CD4-positive, alpha-beta T cell treated with Interleukin-17A for 1 hour (primary cell): ENCODE data around the gene RNF123.
"Not testable (repeated sequence)": the region's sequence is repeated elsewhere in the genome, so short reads cannot be mapped to it uniquely, and the experiment has no call there.

ENCODE experiments used
- DNase-seq: peaks from one replicate; pipeline ENCODE4 v3.0.0-alpha.2; 2020

Gene RNF123

DNA sequence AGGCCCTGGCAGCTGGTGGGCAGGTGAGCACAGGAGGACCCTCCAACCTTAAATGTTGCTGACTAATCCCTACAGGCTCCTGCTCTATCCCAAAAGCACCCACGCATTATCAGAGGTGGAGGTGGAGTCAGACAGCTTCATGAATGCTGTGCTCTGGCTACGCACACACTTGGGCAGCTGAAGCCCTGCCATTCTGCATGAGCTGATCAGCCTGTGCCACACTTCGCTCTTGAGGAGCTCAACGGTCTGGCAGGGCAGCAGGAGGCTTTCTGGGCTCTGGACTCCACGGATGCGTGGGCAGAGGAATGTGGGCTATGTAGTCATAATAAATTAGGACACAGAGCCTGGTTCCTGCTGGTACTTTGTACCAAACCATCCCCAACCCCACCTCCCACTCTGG lies 6.2 kb upstream of the RNF123 start:
- no peak for DNase-seq

DNA sequence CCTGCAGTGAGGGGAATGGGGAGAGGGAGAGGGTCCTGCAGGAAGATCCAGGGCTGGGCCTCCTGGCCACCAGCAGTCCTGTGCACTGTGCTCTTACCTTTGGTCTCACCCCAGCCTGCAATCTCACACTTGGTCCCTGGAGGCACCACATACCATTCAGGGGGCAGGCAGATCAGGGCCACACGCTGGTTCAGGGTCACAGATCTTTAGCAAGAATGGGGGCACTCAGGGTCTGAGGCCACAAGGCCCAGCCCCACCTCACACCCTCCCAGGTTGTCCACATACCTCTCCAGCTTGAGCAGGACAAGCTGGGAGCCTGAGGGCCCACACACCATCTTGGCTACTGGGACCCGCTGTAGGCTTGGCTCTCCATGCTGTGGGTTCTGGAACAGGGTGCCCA lies 4.9 kb upstream of the RNF123 start:
- DNase-seq, result not testable (repeated sequence)

DNA sequence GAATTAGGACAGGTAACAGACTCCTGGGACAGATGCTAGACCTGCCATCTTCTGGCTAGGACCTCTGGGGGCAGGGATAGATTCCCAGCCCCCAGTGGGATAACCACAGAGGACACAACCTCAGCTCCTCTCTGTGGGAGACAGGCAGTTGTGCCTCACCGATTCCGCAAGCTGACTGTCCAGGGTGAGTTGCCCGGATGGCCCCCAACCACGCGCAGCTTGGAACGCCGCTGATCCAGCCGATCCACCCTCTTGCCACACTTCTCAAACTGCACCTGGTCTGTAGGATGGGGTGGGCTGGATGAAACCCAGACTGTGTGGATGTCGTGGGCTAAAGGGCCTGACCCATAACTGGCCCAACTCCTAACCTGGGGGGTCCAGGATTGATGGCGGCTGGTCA lies 4.3 kb upstream of the RNF123 start:
- not testable (repeated sequence) for DNase-seq

DNA sequence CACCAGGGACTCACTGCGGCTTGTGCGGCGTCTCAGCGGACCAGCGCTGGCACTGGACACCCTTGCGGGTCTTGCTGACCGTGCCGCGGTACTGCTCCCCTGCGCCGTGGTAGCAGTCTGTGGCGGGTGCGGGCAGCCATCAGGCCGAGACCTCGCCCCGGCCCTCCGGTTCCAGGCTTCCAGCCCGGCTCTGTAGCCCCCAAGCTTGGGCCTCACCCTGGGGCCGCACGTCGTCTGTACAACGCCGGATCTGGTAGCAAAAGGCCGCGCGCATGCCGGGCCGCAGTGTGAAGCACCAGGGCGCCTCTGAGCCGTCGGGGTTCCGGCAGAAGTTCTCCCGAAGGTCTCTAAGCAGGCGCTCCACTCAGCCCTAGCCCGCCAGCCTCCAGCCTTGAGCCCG lies 3.5 kb upstream of the RNF123 start:
- not testable (repeated sequence) for DNase-seq

DNA sequence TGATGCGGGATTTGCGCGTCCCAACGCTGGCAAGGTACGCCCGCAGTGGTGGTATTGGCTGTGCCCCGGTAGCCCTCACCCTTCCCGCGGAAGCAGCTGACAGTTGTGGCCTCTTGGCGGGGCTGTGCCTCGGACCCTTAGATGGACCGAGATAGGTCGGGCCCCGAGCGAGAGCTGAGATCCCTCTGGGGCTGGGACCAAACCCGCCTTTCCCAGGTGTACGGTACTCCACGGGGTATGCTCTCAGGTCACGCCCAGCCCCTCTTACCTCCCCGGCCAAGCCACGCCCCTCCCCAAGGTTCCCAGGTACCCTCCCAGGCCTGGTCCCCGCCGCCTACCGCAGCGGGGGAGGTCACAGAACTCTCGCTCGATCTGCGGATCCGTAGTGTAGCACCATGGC lies 3.0 kb upstream of the RNF123 start:
- DNase-seq, result peak; percentile 44

DNA sequence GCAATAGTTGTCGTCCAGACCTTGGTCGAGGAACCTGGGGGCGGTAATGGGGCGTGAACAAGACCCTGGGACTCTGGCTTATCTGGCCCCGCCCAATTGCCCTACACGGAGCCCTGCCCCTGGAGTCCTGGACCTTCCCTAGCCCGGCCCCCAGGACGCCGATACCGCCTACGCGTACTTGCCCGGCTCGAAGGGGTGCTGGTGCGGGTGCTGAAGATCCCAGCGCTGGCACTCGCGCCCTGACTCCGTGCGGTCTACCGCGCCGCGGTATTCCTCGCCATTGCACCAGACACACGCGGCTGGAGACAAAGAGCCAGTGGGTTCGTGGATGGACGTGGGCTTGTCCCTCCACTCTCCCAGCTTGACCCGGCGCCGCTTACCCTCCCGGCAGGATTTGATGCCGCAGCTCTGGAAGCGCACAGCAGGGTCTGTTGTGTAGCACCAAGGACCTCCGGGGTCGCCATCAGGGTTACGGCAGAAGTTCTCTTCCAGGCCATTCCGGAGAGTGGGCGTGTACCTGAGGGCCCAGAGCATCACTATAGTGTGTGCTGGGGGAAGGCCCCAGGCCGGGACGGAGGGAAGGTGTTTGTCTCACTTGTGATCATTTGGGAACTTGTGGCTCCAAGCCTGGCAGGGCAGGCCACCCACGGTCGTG lies 2.5 kb upstream of the RNF123 start:
- DNase-seq, result peak; percentile 50

DNA sequence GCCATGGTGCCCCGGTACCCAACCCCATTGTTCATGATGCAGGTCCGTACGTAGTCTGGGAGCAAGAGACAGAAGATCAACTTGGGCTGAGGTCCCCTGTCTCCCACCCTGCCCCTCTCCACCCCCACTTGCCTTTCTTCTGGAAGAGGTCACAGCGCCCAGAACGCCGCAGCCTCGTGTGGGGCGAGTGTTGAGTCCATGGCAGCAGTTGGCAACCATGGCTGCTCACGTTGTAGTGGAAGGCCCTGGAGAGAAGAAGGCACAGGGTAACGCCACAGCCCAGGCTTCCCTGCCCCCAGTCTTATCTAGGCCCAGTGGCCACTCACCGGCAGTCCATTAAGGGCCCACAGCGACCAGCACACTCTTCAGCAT lies 1.9 kb upstream of the RNF123 start:
- DNase-seq, result not testable (repeated sequence)

DNA sequence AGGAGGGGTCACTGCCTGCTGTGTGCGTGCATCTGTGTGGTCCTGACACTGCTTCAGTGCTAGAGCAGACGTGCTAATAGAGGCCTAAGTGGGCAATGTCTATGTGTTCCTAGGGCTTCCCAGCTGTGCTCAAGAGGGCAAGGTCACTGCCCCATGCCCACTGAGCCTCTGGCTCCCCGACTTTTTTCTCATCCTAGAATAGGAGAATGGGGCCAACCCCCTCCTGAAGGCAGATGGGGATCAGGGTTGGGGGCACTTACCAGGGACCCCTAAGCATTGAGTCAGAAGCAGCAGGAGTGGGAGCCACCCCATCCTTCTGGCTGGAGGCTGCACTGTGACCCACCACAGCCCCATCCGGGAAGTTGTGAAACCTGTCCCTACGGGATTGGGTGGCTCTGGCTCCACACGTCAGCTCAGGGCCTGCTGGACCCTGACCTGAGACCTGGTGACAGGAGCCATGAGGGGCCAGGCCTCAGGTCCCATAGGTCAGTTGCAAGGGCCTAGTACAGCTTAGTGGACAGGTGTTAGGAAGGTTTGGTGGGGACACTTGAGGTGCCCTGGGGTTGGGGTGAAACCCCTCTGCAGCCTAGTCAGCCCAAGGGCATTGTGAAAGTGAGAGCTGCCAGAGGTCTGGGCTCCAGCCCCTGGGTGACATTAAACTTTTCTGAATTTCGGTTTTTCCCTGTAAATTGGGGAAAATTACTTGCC lies 865 bp upstream of the RNF123 start:
- not testable (repeated sequence) for DNase-seq

DNA sequence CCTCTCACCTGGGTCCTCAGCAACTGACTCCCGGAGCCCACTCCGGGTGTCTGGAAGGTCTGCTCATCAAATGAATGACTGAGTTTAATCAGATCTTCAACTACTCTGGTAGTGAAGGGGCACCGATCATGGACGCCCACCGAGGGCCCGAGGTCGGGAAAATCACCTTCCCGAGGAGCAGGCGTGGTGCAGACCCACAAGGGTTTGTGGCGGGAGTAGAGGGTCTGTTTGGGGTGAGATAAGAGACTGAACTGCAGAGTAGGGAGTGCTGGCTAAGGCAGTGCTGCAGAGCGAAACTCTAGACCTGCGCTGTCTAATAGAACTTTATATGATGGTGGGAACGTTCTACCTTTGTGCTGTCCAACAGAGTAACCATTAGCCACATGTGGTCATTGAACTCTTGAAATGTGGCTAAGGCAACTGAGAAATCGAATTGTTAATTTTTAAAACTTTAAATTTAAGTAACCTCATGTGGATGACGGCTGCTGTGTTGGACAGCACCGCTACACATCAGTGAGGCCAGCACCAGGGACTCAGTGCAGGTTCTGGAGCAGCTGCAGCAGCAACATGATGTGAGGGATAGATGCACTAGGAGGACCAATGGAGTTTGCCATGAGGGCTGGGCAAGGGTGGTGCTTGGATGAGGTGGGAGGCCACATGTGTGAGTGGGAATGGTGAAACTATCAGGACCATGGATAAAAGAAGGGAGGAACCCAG lies 709 bp downstream of the RNF123 start:
- not testable (repeated sequence) for DNase-seq

DNA sequence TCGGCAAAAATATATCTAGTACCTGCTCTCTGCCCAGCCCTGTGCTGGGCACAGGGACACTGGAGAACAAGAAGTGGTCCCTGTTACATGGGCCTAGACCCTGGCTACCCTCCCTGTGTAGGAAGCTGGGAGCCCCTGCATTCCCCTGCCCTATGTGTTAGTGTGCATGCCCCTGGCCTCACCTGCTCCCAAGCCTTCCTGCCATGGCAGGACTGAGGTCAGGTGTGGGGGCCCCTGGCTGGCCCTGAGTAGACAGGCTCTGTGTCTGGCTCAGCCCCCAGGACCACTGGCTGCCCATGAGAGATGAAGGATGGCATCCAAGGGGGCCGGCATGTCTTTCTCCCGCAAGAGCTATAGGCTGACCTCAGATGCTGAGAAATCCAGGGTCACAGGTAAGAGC lies 1.5 kb downstream of the RNF123 start:
- DNase-seq, result not testable (repeated sequence)

DNA sequence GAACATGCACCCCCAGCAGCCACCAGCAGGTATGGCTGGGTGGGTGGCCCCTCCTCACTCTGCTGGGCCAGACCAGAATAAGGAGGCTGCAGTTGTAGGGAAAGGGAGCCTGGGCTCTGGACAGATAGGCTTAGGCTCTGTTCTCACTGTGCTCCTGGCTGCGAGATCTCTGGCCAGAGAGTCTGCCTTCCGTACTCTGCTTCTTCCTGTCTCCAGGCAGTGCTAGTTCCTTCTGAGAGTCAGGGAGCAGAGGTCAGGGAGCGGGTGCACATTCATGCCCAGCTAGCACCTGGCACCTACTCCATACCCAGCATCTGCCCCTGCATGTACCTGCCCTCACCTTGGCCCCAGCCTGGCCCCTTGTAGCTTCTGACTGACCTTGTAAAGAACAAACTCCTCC lies 2.1 kb downstream of the RNF123 start:
- DNase-seq, result not testable (repeated sequence)

DNA sequence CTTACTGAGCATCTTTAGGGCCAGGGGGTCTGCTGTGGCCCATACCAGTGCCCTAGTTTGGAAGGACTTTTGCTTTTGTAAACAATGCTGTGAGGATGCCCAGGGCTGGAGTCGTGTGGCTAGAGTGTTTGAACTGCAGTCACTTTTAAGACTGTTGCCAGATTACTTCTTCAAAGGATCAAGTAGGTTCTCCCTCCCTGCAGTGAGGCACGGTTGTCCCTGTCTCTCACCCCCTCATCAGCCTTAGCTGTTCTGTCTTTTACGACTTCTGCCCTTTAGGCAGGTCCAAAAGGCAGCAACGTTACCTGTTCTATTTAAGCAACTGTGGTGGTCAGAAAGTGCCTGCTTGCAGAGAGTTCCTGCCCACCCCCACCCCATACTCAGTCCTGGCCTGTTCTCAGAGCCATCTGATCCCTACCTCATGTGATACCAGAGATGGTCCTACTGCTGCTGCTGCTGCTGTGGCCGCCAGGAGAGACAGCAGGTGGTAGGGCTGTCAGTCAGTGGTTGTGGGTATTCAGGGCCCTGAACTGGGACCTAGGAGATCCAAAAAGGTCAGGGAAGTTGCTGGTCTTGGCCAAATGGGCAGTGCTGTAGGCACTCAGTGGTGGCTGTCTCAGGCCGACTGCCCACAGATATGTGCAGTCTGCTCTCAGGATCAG lies 5.2 kb downstream of the RNF123 start:
- DNase-seq, result not testable (repeated sequence)

DNA sequence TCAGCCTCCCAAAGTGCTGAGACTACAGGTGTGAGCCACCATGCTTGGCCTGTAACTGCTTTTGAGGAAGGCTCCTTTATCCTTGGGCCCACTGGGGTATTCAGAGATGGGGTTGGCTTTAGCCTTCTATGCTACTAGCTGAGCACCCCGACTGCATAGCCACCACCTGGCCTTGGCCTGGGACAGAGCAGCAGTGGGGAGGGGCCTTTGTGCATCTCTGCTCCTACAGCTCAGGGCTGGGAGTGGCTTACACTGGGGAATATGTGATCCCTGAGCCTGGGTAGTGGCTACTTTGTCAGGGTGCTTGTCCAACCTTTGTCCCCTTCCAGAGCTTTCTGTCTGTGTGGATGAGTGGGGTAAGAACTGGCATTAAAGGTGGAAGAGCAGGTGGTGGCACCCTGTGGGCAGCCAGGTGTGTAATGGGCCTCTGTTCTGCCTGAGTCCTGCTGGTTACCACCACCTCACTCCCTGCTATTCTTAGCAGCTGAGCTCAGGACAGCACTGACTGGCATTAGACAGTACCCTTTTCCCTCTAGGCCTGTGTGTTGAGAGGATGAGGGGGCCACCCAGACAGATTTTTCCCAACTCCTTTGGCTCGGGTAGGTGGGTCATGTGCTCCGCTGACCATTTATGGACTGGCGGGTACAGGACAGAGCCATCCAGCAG lies 6.1 kb downstream of the RNF123 start:
- DNase-seq, result not testable (repeated sequence)

DNA sequence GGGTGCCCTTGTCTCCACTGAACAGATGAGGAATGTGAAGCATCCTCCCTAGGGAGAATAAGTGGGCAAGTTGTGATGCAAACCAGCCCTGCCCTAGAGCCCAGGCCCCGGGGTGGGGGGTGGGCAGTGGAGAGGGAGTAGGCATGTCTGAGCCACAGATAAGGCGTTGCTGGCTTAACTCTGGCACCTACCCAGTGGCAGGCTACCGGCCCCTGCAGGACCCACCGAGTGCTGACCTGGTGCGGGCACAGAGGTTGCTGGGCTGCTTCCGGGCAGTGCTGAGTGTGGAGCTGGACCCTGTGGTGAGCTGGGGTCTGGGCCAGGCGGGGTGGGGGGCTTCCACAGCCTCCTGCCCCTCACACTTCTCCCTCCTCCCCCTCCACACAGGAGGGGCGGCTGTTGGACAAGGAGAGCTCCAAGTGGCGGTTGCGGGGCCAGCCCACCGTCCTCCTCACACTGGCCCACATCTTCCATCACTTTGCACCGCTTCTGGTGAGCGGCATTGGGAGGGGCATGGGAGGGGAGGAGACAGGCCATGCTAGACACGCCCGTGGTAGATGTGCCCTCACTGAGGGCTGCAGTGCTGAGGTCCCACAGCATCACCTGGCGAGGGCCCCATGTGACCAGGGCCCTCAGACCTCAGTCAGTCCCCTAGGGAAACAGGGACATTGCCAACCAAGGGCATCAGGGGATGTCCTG lies 10.1 kb downstream of the RNF123 start:
- DNase-seq, result no peak

DNA sequence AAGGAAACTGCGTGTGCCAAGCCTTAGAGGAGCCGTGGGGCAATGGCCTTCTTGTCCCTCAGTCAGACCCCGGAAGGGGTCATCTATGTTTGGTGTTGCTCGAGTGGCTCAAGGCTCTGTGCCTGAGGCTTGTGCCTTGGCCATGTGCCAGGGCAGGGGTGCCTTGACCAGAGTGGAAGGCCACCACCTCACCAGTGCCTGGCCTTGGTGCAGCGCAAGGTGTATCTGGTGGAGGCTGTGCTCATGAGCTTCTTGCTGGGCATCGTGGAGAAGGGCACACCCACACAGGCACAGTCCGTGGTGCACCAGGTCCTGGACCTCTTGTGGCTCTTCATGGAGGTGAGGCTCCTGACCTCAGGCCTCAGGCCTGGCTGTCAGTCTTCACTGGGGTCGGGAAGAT lies 10.7 kb downstream of the RNF123 start:
- DNase-seq, result no peak

DNA sequence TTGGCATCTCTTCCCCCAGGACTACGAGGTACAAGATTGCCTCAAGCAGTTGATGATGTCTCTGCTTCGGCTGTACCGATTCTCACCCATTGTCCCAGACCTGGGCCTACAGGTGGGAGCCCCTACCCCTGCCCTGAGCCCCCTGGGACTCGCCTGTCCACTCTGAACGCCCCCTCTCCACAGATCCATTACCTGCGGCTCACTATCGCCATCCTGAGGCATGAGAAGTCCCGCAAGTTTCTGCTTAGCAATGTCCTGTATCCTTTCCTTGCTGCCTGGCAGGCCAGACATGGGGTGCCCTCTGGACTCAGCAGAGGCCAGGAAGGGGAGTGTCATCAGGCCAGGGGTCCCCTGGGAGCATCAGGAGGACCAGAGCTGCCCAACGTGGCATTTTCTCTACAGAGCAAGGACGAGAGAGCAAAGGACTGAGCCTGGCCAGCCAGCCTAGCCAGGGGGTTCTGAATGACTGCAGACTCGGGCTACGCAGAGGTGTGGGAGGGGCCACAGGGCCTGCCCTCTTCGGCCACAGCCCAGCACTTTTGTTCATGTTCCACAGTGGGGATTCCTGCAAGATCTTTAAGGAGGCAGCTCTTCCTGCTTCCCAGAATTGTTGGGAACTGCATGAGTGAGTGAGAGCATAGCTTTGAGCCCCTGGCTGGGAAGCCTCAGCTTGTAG lies 11.2 kb downstream of the RNF123 start:
- no peak for DNase-seq

DNA sequence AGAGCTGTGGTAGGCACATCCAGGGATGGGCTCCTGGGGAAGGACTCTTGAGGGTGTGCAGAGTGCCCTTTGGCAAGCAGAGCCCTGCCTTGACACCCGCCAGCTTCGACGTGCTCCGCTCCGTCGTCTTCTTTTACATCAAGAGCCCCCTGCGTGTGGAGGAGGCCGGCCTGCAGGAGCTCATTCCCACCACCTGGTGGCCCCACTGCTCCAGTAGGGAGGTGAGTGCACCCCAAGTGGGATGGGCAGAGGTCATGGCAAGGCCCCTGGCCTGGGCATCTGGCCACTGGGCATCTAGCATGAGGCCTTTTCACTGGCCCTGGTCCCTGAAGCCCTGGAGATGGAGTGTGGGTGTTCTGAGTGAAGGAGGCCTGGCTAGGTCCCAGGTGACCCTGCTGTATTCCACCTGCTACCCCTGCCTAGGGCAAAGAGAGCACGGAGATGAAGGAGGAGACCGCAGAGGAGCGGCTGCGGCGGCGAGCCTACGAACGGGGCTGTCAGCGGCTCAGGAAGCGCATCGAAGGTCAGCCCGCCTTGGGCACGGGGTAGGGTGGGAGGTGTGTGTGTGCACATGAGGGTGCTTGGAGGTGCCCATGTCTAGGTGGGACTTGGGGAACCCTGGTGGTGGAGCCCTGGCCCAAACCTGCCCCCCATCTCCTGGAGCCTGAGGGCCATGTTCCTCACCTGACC lies 12.2 kb downstream of the RNF123 start:
- no peak for DNase-seq

DNA sequence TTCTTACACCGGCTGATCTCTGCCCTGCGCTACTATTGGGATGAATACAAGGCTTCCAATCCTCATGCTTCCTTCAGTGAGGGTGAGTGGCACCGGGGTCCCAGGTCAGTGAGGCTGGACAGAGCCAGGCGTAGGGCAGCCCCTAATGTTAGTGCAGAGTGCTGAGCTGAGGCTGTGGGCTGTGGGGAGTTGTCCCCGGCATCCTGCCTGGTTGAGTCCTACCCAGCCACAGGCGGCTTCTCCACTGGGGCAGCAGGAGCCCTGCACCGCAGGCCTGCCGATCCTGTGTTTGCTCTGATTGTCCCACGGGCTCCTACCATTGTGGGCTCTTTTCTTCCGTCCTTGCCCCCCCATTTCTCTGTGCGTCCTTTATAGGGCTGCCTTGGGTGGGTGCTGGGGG lies 13.3 kb downstream of the RNF123 start:
- no peak for DNase-seq

DNA sequence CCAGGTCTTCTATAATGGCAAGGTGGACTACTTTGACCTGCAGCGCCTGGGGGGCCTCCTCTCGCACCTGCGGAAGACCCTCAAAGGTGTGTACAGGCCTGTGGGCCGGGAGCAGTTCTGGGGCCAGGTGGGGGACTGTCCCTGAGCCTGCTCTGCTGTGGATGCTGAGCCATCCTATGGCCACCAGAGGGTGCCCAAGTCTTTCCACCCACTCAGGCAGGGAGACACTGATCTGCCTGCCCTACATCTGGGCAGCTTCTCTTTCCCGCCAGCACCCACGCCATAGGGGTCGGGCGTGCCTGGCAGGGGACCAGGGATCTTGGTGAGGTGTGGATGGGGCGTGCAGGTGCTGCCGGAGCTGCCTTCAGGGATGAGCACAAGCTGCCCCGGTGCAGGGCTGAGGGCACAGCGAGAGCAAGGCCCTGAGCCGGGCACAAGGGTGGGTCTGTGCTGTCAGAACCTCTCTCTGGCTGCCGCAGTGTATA lies 14.1 kb downstream of the RNF123 start:
- peak; percentile 76 for DNase-seq

DNA sequence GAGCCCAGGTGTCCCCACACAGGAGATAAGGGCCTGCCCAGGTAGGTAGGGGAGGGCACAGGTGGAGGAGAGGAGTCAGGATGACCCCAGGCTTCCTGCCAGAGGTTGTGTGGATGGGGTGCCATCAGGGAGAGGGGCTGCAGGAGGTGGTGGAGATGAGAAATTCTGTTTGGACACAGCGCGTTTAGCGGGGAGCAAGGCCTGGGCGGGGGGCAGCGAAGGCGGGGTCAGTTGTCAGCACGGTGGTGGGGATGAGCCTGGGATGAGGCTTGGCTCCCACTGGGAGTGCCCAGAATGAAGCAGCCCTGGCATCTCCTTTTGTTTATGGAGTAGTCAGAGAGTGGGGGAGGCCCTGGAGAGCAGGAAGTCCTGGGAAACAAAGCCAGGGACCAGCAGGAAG lies 14.6 kb downstream of the RNF123 start:
- DNase-seq, result no peak

DNA sequence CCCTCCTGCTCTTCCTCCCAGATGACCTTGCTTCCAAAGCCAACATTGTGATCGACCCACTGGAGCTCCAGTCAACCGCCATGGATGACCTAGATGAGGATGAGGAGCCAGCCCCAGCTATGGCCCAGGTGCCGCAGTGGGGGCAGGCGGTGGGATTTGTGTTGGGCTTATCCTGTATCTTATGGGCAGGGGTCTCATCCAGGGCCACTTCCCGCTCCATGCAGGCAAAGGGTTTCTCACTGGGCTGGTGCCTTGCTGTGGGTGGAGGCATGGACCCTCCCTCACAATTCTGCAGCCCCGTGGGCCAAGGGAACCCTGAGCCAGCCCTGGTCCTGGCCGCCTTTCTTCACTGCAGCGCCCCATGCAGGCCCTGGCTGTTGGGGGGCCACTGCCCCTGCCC lies 15.3 kb downstream of the RNF123 start:
- no peak for DNase-seq
